Mucosa of descending colon (tissue), 3 donors: ENCODE results near the gene NBEAL2. TPM values are rescaled to one million over a fixed set of nuclear protein-coding genes. Genes with fewer than 3 reads are reported as not detected.

Experiments used
- ATAC-seq: fragments of 200-7000 bp; cut with Tn5 transposase; one replicate; pipeline ENCODE4 v1.9.1; 2020; ENCODE audit warnings: mild to moderate bottlenecking, moderate library complexity
- DNase-seq, 3 donors: peaks; one replicate each; pipeline ENCODE4 v3.0.0-alpha.2; 2020
- H3K36me3 ChIP-seq: fragments of 200-600 bp; one replicate; pipeline ENCODE4 v1.8.0; 2021; ENCODE audit warnings: low read depth, mild to moderate bottlenecking
- H3K4me1 ChIP-seq: fragments of 200-600 bp; one replicate; pipeline ENCODE4 v1.8.0; 2021; ENCODE audit warnings: low read depth, mild to moderate bottlenecking
- H3K4me3 ChIP-seq: fragments of 200-600 bp; one replicate; pipeline ENCODE4 v1.8.0; 2021; ENCODE audit warnings: mild to moderate bottlenecking
- H3K9me3 ChIP-seq: fragments of 200-600 bp; one replicate; pipeline ENCODE4 v1.8.0; 2021; ENCODE audit warnings: mild to moderate bottlenecking
- CTCF ChIP-seq: fragments of 200-600 bp; IDR thresholded peaks from one replicate; pipeline ENCODE4 v1.8.0; 2022; ENCODE audit warnings: antibody characterized with exemption, mild to moderate bottlenecking
- intact Hi-C, 2 donors: fragments of 100-400 bp; cut with DNase I in 1 of 2; cut with micrococcal nuclease in 1 of 2; formaldehyde crosslinking; loops; one replicate each; pipeline versions ENCODE4 v1.11.0 to v1.11.1; 2022; cut with DNase I, micrococcal nuclease
- long read RNA-seq, 2 donors: library from polyadenylated mRNA; unstranded; transcript quantifications; one replicate each; pipeline ENCODE4 v2.0.0, GENCODE V29; 2019 to 2021
- total RNA-seq, 3 donors: library from RNA; stranded (reverse); fragmentation: NEBNext Ultra II Directional in 2 of 3; extraction: Animal tissue kit (Norgen Biotek cat#: 25700) in 2 of 3; gene quantifications; one replicate each; pipeline versions ENCODE4 v1.2.1 to v1.2.4, GENCODE V29; 2021 to 2023
- donor health status: DM: no; HTN: no; CAD: no; lungs with moderate emphysema.
- donor health status: DM: no; HTN: no; CAD: no.
- donor health status: DM: no; HTN: yes; CAD: no.

NBEAL2 gene, protein sequence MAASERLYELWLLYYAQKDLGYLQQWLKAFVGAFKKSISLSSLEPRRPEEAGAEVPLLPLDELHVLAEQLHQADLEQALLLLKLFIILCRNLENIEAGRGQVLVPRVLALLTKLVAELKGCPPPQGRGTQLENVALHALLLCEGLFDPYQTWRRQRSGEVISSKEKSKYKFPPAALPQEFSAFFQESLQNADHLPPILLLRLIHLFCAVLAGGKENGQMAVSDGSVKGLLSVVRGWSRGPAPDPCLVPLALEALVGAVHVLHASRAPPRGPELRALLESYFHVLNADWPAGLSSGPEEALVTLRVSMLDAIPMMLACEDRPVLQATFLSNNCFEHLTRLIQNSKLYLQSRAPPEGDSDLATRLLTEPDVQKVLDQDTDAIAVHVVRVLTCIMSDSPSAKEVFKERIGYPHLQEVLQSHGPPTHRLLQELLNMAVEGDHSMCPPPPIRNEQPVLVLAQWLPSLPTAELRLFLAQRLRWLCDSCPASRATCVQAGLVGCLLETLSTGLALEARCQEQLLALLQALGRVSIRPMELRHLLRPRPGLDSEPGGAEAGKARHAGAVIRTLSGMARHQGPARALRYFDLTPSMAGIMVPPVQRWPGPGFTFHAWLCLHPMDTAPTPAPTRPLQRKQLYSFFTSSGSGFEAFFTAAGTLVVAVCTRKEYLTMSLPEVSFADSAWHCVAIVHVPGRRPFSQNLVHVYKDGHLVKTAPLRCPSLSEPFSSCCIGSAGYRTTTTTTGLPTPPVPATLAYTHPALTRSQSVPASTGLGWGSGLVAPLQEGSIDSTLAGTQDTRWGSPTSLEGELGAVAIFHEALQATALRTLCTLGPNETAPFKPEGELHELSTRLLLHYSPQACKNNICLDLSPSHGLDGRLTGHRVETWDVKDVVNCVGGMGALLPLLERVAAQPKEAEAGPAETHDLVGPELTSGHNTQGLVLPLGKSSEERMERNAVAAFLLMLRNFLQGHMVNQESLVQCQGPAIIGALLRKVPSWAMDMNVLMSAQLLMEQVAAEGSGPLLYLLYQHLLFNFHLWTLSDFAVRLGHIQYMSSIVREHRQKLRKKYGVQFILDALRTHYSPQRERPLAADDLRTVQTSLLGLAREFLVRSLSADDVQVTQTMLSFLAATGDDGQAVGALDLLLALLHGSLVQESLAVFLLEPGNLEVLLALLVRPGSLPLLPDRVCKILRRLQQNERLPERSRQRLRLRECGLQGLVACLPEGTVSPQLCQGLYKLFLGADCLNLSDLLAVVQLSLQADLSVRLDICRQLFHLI (N-terminal part only)
- 10 to 100 TPM; 49.2 to 94.0 (median 53.7) TPM for total RNA-seq
- long read RNA-seq, donor 1, partial matches to known transcripts, result 17 of 27 reads
- long read RNA-seq, donor 1, other reads (novel, unspliced or antisense), result 10 of 27 reads
- long read RNA-seq, donor 2, partial matches to known transcripts, result 0 of 2 reads
- long read RNA-seq, donor 2, other reads (novel, unspliced or antisense), result 2 of 2 reads

GRCh38 chr3:46978985-46979944, at the start of gene NBEAL2:
NBEAL2 (plus strand) TSS chr3:46979666; CDS start chr3:46979862, 196 bp downstream.
- Histone ChIP-seq H3K4me3 (peak within 1 kb of the TSS; percentile 44), H3K36me3 (no peaks in the 10 kb centered on the region), H3K4me1 (peaks cover 52% of the 10 kb centered on the region), H3K9me3 (no peaks in the 10 kb centered on the region)
- DNase-seq (peak; percentile 97 to 99 (median 99)), ATAC-seq (peak; percentile 80)
- TF ChIP-seq CTCF, result no peak
- intact Hi-C loops, result no loop called here

DNA sequence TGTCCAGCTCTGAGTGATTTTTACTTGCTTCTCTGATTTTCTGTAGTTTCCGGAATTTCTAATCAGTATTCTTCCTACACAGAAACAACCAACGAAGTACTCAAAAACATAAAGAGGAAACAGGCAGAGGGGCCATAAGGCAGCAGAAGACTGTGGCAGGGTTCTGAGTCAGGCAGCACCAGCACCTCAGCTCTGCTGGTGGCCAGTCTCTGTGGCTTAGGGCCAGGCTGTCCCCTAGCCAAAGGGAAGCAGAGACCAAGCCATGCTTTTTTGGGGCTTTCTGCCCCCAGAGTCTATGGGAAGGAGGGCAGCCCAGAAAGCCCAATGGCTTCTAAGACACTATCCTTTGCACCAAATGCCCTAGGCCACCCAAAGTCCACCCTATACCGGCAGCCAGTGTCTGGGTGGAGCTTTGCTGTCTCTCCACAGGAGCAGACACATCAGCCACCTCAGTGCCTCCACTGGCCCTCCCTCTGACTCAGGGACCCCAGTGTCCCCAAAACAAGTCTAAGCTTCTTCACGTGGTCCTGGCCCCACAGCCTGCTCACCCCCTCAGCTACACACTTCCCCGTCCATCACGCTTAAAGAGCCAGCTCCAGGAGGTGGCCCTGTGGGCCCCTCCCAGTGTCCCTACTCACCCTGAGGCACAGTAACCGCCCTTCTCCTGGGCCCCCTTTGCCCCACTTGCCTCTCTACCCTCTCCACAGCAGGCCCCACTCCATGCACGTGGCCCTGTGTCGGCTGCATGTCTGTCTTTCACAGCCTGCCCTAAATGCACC, 49.1 kb upstream of the NBEAL2 start:
- peak in 2 of 3 donors; percentile 40 to 59 for DNase-seq
- H3K4me1 ChIP-seq, result peaks cover 78% of the 10 kb centered on the region
- no peaks in the 10 kb centered on the region for H3K9me3 ChIP-seq
- H3K4me3 ChIP-seq, result no peak overlapping the region
- ATAC-seq, result no peak
- intact Hi-C loops, result no loop called here
- no peak for TF ChIP-seq CTCF
- H3K36me3 ChIP-seq, result no peaks in the 10 kb centered on the region

- Histone ChIP-seq H3K36me3 (no peaks in the 10 kb centered on the region), H3K4me1 (peaks cover 78% of the 10 kb centered on the region), H3K9me3 (no peaks in the 10 kb centered on the region), H3K4me3 (no peak overlapping the region)
- ATAC-seq (no peak), DNase-seq (peak in 2 of 3 donors; percentile 16 to 22)
- intact Hi-C loops, result no loop called here
- no peak for TF ChIP-seq CTCF
These were observed 48.5 kb upstream of the NBEAL2 start for GRCh38 chr3:46930945-46931403.

- Histone ChIP-seq H3K9me3 (no peaks in the 10 kb centered on the region), H3K36me3 (no peaks in the 10 kb centered on the region), H3K4me1 (peaks cover 75% of the 10 kb centered on the region), H3K4me3 (no peak overlapping the region)
- TF ChIP-seq CTCF, result no peak
- DNase-seq (peak; percentile 72 to 88 (median 72)), ATAC-seq (peak; percentile 42)
- intact Hi-C loops, result no loop called here
These were observed 47.7 kb upstream of the NBEAL2 start for GRCh38 chr3:46931631-46932331.
